Astrocyte of the spinal cord (primary cell): Measurements from ENCODE around the gene IGSF9B.

Experiments used
- DNase-seq: peaks from one replicate; pipeline ENCODE4 v3.0.0; 2011; ENCODE audit warnings: low read depth, low spot score
- H3K4me3 ChIP-seq: 2 replicates; pipeline ENCODE4 v1.5.1; 2011; ENCODE audit warnings: low read depth, mild to moderate bottlenecking, low read length, moderate library complexity
- in situ Hi-C: cut with HindIII; loops from 2 replicates; pipeline ENCODE4 v1.10.0; 2017; ENCODE audit warnings: low sequenced_read_pairs
- TF ChIP-seq, protein P1 (sequence below): IDR thresholded peaks from 2 replicates; pipeline ENCODE4 v1.5.1; 2012; ENCODE audit warnings: low read depth, mild to moderate bottlenecking, low read length, inconsistent platforms

IGSF9B gene

DNA sequence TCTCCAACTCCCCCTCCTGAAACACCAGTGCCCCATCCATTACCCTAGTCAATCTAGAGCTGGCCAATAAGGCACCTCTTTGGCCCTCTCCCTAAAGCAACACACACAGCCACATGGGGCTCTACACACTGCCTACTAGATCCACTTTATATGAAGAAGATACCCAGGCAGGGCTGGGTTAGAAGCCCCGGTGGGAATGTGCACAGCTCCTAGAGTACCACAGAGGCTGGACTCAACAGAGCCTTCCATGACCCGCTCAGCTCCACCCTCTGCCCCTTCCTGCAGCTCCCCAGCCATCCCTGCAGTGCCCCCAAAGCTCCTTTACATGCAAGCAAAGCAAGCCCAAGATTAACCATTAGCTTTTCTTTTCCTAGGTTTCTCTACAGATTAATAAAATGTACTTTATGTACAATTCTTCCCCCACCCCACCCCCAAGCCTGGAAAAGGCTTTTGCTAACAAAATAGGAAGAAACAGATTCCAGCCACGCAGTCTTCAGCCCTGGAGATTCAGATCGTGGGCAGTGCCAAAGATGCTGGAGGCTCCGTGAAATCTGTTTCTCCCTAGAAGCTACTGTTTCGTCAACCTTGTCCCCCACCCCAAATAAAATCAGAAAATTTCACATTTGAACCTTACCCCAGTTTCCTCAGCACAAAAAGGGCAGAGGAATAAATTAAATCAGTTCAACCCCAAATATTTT, 51.8 kb downstream of the IGSF9B start:
- TF ChIP-seq, protein P1, sequence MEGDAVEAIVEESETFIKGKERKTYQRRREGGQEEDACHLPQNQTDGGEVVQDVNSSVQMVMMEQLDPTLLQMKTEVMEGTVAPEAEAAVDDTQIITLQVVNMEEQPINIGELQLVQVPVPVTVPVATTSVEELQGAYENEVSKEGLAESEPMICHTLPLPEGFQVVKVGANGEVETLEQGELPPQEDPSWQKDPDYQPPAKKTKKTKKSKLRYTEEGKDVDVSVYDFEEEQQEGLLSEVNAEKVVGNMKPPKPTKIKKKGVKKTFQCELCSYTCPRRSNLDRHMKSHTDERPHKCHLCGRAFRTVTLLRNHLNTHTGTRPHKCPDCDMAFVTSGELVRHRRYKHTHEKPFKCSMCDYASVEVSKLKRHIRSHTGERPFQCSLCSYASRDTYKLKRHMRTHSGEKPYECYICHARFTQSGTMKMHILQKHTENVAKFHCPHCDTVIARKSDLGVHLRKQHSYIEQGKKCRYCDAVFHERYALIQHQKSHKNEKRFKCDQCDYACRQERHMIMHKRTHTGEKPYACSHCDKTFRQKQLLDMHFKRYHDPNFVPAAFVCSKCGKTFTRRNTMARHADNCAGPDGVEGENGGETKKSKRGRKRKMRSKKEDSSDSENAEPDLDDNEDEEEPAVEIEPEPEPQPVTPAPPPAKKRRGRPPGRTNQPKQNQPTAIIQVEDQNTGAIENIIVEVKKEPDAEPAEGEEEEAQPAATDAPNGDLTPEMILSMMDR: no peak
- in situ Hi-C loops: no loop called here
- H3K4me3 ChIP-seq: no peak overlapping the region
- no peak for DNase-seq

DNA sequence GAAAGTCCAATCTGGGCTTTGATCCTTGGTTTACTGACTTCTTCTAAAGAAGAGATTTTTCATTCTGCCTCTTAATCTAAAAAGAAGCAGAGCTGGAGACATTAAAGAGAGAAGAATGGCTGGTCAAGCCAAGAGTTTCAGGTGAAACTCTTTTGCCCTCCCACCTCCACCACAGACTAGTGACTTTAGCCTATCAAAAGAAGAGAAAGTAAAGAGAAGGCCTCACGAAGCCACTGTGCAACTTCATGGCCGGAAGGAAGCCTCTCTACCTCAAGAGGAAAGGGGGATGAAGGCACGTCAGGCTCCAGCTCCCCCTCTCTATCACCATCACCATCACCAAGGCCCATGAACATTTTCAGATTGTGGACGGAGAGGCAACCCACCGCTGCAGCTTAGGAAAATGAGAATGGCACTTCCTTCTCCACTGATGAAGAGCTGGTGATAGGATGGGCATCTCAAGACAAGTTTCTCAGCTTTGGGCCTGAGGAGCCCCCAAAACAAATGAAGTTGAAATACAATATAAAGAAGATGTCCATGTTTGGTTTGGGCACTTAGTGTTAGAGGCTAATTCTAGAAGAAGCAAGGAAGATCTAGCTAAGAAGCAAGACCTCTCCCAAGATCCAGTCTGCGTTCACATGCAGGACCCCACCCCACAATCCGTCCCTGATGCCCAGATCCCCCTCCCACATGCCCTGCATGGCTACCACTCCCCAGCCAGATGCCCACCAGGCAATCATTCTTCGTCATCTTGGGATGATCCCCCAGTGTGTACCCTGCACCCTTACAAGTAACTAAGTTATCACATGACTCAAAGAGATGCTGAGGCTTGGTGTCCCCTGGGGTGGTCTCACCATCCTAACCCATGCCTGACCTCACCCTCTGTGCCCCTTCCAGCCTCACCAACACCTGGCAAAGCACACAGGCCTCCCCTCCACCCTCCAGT, 52.6 kb downstream of the IGSF9B start:
- in situ Hi-C loops: no loop called here
- no peak overlapping the region for H3K4me3 ChIP-seq
- DNase-seq: no peak
- TF ChIP-seq, protein P1: no peak

DNA sequence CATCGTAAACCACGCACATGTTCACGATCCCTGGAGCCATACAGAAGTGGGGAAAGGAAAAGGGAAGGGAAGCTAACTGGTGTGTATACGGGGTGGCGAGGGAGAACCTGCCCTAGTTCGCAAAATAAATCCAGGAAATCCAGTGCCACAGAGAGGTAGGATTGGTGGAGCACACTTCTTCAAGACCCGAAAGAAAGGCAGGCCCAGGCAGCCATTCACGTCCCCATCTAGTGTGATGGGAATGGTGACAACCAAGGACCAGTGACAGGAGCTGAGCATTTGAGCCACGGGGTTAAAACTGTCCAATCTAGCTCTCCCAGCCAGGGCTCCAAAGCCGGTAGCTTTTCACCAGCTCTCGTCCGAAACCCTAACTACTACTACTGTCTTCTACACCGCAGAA, 53.7 kb downstream of the IGSF9B start:
- DNase-seq: no peak
- H3K4me3 ChIP-seq: no peak overlapping the region
- in situ Hi-C loops: no loop called here
- TF ChIP-seq, protein P1: no peak

DNA sequence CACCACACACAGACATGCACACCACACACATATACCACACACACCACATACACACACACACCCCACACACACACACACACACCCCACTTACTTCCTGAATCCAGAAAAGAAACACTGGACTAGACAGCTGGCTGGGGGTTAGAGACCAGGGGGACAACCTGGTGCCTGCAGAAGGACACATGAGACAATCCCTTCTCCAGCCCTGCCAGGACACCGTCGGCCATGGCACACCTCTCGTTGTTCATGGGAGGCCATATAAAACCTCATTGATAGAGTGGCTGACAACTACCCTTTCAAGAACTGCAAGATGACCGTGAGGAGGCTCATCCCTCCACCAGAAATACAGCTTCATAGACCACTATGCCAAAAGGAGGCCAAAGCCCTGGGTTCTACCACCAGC, 54.3 kb downstream of the IGSF9B start:
- in situ Hi-C loops: no loop called here
- TF ChIP-seq, protein P1: no peak
- H3K4me3 ChIP-seq: no peak overlapping the region
- no peak for DNase-seq

DNA sequence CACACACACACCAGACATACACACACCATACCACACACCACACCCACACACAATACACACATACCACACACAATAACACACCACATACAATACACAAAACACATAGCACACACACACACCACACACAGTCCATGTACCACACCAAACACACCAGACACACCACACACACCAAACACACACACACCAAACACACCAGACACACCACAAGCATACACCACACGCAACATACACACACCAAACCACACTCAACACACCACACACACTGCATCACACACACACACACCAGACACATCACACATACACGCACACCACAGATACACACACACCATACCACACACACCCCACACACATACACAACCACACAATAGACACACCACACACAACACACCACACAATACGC, 54.8 kb downstream of the IGSF9B start:
- H3K4me3 ChIP-seq: no peak overlapping the region
- DNase-seq: no peak
- TF ChIP-seq, protein P1: no peak

DNA sequence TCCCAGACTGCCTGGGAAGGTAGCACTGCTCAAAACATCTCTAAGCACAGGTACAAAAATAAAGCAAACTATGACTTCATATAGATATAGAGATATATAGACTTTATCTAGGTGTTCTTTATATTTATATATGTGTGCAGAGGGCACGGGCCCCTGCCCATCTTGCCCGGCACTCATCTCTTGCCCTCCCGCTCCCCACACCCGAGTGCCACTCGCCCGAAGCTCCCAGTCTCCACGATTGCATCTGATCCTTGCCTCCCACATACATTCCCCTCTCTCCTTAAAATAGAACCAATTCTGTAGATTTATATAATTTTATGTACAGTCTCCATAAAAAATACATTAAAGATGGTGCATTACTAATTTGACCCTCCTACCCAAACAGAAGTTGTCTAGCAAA, 55.5 kb downstream of the IGSF9B start:
- TF ChIP-seq, protein P1: no peak
- H3K4me3 ChIP-seq: no peak overlapping the region
- in situ Hi-C loops: no loop called here
- DNase-seq: no peak

More for the DNA sequence above, 54.8 kb downstream of the IGSF9B start:
- in situ Hi-C loops: no loop called here
